GM19397 (cell line): Measurements from ENCODE around the gene NUDT5.
"Not testable (repeated sequence)": the region's sequence is repeated elsewhere in the genome, so short reads cannot be mapped to it uniquely, and the experiment has no call there.

Experiments used
- ATAC-seq: cut with Tn5 transposase; IDR thresholded peaks from one replicate; pipeline ENCODE4 v1.9.1; 2021; ENCODE audit warnings: mild to moderate bottlenecking, moderate library complexity; ENCODE audit not compliant: unreplicated experiment

NUDT5 gene

DNA sequence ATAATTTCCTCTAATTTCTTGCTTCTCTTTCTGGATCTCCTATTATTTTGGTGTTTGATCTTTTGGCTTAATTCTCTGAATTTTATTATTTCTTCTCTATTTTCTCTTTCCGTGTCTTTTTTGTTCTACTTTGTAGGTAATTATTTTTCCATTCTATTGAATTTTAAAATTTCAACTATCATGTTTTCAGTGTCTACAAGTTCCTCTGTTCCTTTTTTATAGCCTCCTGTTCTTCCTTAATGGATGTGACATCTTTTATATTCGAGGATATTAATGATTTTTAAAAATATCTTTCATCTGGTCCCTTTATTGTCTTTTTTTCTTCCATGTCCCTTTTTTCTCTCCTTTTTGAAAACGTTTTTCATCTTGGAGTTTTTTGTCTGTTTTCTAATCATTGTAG is 11.4 kb upstream of the NUDT5 start:
- no peak for ATAC-seq

DNA sequence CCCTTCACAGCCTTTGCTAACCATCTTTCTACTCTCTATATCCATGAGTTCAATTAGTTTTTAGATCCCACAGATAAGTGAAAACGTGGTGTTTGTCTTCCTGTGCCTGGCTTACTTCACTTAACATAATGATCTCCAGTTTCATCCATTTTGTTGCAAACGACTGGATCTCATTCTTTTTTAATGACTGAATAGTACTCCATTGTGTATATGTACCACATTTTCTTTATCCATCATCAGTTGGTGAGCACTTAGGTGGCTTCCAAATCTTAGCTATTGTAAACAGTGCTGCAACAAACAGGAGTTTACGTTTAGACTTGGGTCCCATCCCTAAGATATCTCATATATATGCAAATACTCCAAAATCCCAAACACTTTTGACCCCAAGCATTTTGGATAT is 9.4 kb upstream of the NUDT5 start:
- ATAC-seq, result no peak

DNA sequence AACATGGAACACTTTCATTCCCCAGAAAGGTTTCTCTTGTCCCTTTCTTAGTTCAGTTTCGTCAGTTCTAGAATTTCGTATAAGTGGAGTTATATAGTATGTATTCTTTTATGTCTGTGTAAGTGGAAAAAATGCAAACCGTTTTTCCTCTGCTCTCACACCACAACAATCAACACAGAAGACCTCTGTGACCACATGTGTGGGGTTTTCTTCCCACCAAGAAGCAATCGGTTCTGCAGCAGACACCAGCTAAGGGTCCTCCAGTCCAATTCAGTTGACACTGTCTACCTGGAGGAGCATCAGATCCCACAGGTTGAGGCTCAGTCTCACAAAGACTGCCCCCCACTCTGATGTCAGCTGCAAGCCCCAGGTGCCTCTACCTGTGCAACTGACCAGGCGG is 6.5 kb upstream of the NUDT5 start:
- no peak for ATAC-seq

DNA sequence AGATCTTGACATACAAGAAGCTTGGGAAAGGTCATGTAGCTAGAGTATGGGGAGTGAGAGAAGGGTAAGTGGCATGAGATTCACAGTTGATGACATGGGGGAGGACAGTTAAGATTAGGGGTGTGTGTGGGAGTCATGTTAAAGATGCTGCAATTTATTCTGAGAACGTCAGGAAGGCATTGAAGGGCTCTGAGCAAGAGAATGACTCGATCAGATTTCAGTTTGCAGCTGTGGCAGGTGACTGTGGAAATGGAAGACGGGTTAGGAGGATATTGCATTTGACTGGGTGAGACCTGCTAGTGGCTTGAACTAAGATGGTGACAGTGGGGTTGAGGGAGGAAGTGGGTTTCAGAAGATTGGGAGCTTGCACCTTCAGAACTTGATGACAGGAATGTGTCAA is 5.9 kb upstream of the NUDT5 start:
- no peak for ATAC-seq

DNA sequence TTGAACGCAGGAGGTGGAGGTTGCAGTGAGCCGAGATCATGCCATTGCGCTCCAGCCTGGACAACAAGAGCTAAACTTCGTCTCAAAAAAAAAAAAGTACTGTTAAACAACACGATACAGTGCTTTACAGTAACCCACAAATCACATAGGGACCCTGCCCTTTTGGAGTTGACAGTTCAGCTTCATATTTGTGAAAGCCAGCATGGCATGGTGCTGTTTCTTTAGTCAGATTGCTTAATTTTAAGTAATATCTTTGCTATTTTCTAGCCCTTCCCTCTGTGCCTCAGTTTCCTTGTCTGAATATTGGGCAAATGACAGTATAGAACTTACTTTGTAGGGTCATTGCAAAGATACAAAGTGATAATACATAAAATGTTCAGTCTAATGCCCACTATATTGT is 5.2 kb upstream of the NUDT5 start:
- no peak for ATAC-seq

DNA sequence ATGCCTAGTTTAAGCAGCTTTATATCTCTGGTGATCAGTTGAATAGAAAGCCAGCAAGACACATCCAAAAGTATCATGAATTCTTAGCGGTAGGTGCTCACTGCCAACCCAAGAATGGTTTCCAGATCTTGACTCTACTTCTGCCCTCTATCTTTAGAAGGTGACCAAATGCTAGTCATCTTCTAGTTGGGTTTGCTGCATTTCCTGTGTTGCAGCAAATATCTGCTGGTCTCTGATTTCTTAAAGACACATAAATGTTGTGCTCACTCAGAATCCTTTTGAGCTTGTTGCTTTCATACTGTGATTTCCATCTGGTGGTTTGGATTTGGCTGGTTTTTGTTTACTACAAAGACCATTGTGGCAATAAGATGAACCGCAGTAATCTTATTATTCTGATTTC is 2.5 kb upstream of the NUDT5 start:
- ATAC-seq, result no peak

DNA sequence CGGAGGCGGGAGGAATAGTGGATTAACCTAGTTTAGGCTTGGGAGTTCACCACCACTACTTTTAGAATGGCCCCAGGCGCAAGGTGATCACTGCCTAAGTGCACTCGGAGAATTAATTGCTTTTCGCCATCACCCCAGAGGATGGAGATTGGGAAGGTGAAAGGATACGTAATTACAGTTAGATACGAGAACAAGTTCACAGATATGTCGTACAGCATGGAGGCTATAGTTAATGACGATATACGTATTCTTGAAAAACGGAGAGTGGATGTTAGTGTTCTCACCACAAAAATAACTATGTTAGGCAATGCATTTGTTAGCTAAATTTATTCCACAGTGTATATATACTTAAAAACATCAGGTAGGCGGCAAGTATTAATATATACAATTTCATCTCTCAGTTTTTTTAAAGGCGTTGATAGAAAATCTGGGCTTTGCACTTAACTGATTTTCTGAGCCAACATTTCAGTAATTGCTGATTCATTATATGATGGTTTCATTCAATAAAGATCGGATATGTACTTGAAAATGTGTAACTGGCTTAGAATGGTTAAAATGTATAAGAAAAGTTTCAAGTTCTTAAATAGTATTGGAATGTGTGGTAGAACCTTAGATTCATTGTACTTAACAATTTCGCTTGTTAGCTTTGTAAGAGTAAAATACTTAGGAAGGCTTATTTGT is 980 bp upstream of the NUDT5 start:
- no peak for ATAC-seq

DNA sequence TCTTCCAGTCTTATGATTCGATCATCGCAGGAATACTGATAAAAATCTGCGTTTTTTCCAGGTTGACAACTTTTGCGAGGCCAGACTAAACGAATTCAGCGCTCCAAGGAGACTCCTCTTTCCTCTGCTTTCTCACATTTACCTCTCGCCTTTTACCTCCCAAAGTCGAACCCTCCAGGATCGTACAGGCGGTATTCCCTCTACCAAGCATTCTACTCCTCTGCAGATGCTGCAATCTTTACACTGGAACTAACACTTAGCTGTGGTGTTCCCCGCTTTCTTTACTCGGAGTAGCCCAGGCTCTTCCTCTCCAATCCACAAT is 449 bp downstream of the NUDT5 start:
- ATAC-seq, result peak; percentile 4

DNA sequence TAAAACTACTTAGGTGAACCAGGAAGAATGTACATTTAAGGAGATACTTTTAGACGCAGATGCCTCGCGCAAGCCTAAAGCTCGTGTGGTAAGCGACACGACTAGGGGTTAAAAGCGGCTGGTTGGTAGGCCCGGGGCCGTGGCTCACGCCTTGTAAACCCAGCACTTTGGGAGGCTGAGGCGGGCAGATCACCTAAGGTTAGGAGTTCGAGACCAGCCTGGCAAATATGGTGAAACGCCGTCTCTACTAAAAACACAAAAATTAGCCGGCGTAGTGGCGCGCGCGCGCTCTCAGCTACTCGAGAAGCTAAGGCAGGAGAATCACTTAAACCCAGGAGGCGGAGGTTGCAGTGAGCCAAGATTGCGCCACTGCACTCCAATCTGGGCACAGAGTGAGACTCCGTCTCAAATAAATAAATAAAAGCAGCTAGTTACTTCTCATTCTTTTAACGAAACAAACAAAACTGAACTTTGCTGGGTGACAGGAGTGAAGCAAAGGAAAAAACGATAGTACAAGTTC is 879 bp downstream of the NUDT5 start:
- ATAC-seq, result no peak

DNA sequence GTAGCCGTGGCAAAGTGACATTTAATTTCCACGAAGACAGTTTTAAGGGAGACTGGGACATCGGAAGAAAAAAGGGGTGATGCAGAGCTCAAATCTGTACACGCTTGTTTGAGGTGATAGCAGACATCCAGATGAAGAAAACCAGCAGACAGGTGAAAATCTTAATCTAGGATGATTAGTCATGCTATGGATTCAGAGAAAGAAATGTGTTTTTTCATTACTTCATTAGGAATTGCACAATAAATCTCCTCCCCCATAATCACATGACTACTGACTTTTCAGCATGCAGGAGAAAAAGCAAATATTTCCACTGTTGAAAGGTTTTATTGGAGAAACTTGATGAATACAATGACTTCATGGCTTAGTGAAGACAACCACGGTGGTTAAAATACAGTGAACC is 2.5 kb downstream of the NUDT5 start:
- no peak for ATAC-seq

DNA sequence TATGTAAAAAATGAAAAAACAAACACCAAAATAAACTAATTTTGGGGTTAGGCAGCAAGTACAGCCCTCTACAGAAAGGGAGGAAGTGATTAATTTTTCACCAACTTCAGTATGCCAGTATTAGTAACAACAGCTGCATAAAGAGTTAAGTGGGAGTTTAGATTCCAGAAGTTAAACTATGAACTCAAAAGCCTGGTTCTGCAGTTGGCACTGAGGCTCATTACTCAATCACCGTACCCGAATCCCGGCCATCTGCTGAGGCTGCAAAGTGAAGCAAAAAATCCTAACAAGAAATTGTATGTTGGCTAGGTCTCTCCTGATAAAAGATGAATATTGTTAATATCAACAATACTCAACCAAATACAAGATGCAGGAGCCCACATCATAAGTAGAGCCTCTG is 4.0 kb downstream of the NUDT5 start:
- ATAC-seq, result no peak

DNA sequence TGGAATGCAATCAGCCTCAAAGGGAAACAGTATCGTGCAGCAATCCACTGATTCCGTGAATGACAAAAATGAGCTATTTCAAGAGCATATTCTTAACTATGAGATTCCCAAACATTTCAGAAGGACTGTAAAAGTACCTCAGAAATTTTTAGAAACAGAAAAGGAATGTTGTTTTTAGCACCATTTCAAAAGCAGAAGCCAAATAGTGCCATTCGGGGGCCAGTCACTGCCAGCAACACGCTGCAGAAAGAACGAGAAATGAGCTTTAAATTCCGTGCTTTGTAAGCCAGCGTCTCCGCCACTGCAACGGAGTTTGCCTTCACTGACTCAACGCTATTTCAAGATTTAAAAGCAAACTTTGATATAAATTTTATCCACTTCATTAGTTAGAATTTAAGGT is 6.3 kb downstream of the NUDT5 start:
- ATAC-seq, result no peak

DNA sequence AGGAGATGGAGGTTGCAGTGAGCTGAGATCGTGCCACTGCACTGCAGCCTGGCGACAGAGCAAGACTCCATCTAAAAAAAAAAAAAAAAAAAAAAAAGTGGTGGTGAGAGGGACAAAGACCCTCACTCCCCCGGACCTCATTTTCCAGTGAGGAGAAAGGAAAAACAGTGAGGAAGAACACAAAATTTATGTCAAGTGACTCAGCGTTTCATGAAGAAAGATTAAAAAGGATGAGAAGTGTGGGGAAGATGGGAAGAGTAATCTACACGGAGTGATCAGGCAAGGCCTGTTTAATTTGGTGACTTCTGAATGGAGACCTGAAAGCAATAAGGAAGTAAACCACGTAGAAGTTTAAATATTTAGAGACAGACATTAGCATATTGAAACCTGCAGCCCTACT is 7.0 kb downstream of the NUDT5 start:
- ATAC-seq, result no peak

DNA sequence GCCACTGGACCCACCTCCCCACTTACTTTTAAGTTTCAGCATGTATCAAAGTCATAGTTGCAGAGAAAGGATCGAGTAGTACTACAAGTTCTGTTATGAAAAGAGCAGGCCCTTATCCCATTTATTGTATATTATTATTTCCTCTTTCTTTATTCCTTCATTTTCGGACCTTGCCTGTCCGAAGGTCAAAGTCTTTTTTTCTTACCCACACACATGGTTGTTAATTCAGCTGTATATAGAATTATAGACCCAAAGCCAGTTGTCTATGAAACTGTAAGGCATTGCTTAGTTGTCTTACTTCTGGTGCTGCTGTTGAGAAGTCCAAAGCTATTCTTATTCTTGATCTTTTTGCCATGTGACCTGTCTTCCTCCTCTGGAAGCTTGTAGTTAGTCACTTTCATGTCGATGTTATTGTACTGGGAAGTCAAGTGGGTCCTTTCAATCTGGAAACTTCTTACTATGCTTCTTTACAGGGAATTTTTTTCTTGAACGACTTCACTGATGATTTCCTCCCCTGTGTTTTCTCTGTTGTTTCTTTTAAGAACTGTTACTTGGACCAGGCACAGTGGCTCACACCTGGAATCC is 8.3 kb downstream of the NUDT5 start:
- ATAC-seq, result no peak

DNA sequence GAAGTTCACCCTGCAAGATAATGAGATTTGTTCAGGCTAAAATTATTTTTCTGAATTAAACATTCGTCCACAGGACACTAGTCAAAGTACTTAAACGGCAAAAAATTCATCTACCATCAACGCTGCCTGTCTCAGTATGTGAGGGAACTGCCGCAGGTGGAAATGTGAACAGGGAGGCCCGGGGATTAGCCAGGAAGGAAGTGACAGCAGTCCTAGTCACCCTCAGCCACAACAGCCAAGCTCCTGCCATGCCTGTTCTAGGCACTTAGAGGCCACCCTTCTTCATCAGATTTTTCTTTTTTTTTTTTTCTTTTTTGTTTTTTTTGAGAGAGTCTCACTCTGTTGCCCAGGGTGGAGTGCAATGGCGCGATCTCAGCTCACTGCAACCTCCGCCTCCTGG is 9.4 kb downstream of the NUDT5 start:
- no peak for ATAC-seq

DNA sequence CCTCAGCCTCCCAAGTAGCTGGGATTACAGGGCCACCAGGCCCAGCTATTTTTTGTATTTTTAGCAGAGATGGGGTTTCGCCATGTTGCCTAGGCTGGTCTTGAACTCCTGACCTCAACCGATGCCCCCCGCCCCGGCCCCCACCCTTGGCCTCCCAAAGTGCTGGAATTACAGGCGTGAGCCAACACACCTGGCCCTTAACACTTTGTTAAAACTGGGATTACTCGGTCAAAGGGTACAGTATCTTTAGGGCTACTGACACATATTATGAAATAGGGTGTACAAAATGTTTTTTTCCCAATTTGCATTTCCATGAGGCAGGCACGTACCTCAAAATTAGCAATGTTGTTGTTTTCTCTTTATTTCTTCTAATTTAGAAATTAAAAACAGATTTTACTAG is 11.5 kb downstream of the NUDT5 start:
- no peak for ATAC-seq

DNA sequence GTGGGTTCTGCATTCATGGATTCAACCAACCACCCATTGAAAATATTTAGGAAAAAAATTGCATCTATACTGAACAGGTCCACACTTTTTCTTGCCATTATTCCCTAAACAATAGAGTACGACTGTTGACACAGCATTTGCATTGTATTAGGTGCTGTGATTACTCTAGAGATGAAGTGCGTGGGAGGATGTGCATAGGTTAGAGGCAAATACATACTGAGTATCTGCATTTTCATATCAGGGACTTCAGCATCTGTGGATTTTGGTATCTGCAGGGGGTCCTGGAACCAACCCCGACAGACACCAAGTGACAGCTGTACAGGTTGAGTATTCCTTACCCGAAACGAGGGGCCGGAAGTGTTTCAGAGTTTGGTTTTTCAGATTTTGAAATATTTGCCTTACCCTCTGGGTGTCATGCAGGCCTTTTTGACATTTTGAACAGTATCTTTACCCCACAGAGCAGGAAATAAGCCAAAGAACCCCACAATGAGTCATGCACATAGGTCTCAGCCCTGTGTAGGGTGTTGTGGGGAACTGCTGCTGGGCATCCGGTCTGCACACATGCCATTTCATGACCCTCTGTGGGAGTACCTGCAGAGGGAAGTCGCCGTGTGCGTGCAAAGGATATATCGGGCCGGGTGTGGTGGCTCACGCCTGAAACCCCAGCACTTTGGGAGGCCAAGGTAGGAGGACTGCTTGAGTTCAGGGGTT is 14.5 kb downstream of the NUDT5 start:
- no peak for ATAC-seq

DNA sequence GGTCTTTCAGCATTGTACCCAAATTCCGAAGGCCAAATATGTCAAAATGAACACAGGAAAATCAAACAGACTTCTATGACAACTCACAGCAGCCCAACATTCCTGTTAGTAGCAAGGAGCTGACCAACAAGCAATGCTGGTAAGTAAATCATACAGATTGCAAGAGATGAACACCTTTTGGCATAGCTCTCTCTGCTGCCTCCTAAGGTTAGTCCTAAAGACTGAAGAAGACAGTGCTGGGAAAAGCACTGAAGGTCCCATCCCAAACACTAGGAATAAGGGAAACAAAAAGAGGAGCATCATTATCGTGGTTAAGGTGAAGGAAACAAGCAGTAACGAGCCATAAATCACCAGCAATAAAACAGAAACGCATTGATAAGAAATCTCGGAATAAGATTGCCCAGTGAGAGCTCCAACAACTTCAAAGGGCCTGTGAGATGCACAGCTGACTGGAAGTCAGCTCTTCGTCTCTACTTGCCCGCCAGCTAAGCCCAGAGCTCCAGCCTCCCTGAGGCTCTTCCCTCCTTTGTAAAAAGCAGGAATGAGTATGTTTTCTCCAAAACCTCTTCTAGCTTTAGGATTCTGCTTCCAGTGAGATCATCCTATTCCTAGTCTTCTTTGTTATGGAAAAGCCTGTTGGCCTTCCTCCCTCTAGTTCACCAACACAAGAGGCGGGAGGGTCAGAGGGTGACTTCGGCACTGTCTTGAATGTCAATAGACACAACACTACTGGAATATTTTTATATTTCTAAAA is 15.3 kb downstream of the NUDT5 start:
- ATAC-seq, result no peak

DNA sequence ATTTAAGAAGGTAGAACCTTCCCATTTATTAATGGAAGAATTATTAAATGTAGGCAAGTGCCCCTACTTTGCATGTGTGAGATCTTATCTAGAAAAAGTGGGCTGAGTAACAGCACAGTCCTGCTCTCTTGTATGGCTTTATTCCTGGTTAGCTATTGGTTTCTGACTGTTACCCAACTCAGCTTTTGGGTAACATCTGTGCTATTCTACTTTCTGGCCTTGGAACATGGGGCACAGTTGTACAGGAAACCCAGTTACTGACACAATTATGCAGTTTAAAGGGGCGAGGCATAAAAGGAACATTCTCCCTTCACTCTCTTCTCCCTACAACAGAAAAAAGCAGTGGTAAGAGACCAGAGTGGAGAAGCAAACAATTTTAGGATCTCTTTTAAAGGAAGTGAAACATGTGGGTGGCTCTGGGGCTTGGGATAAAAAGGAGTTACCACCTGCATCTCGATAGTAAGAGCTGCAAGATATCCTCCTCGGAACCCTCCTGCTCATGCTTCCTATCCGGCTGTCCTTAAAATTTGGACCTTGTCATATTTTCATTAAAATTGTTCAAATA is 16.0 kb downstream of the NUDT5 start:
- no peak for ATAC-seq

DNA sequence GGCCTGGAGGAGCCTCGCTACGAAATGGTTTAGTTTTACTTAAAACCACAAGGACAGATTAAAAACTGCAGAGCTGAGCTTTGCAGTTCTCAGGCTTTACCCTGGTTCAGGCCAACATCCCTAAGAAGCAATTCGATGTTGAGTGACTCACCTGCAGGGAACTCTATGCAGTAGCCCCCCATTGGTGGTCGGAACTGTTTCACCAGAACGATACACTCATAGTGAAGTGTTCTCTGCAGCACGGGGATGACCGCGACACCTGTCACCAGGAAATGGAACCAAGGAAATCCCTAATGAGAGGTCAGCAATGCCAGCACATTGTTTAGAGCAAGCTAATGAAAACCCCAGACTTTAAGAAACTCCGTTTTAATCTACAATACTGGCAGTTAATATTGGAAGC is 18.0 kb downstream of the NUDT5 start:
- no peak for ATAC-seq

DNA sequence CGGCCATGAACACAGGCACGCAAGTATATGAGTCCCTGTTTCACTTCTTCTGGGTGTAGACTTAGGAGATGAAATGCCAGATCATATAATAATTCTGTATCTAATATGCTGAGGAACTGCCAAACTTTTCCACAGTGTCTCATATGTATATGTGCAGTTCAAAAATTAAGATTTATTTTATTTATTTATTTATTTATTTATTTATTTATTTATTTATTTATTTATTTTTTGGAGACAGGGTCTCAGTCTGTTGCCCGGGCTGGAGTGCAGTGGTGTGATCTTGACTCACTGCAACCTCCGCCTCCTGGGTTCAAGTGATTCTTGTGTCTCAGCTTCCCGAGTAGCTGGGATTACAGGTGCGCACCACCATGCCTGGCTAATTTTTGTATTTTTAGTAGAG is 24.2 kb downstream of the NUDT5 start:
- not testable (repeated sequence) for ATAC-seq
